ENCODE data around the gene GPC2.

Gene GPC2

DNA sequence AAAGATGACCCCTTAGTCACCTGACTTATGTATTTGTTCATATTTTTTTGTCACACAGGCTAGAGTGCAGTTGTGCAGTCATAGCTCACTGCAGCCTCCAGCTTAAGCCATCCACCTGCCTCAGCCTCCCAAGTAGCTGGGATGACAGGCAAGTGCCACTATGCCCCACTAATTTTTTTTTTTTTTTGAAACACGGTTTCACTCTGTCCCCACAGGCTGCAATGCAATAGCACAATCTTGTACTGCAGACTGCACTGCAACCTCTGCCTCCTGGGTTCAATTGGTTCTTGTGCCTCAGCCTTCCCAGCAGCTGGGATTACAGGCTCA, 48.6 kb downstream of the GPC2 start:
- no peak overlapping the region for H3K4me3 ChIP-seq (replicated peaks; ENCODE audit: low read depth, low read length)
- no peak for DNase-seq (ENCODE audit: extremely low read depth, low read depth)
- TF ChIP-seq, protein P1, sequence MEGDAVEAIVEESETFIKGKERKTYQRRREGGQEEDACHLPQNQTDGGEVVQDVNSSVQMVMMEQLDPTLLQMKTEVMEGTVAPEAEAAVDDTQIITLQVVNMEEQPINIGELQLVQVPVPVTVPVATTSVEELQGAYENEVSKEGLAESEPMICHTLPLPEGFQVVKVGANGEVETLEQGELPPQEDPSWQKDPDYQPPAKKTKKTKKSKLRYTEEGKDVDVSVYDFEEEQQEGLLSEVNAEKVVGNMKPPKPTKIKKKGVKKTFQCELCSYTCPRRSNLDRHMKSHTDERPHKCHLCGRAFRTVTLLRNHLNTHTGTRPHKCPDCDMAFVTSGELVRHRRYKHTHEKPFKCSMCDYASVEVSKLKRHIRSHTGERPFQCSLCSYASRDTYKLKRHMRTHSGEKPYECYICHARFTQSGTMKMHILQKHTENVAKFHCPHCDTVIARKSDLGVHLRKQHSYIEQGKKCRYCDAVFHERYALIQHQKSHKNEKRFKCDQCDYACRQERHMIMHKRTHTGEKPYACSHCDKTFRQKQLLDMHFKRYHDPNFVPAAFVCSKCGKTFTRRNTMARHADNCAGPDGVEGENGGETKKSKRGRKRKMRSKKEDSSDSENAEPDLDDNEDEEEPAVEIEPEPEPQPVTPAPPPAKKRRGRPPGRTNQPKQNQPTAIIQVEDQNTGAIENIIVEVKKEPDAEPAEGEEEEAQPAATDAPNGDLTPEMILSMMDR (IDR thresholded peaks at IDR 0.05; ENCODE audit: low read depth, low read length, missing control alignments) = no peak

- peak overlapping the region; percentile 64 for H3K4me3 ChIP-seq (replicated peaks; ENCODE audit: low read depth, low read length)
- no peak for DNase-seq (ENCODE audit: extremely low read depth, low read depth)
- TF ChIP-seq, protein P1 (IDR thresholded peaks at IDR 0.05; ENCODE audit: low read depth, low read length, missing control alignments) = no peak
Observed at GRCh38 chr7:100127866-100128636, 49.1 kb downstream of the GPC2 start.

DNA sequence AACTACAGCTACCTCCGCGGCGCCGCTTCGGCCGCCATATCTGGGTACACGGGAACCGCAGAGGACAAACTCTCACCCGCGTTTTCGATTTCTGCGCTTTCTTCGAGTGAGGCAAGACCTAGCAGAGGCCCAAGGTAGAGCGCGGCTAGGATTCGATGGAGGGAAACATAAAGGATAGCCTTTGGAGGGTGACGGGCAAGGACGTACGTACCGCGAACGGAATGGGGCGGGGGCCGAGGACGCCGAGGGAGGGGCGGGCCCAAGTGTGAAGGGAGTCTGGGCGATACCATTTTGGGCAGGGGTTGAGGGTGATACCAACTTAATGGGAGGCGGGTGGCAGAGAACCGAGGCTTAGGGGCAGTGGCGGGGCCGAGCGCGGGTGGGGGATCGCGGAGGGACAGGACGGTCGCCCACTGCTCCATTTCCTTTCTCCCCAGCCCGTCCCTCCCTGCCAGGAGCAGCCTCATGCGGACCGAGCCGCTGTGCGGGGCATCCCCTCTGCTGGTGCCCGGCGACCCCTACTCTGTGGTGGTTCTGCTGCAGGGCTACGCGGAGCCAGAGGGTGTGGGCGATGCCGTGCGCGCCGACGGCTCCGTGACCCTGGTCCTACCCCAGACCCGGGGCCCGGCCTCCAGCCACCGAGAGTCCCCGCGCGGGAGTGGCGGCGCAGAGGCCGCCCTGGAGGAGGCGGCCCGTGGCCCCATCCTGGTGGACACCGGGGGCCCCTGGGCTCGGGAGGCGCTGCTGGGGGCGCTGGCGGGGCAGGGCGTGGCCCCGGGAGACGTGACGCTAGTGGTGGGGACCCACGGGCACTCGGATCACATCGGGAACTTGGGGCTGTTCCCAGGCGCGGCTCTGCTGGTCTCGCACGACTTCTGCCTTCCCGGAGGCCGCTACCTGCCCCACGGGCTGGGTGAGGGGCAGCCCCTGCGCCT, 50.0 kb downstream of the GPC2 start, which contains the start of gene MBLAC1:
Gene MBLAC1, plus strand, starts transcription at position 37 of the 935 bp plus-strand sequence. Its CDS starts 429 bp downstream, at position 466.
- H3K4me3 ChIP-seq (replicated peaks; ENCODE audit: low read depth, low read length) = peak within 1 kb of the TSS; percentile 64
- DNase-seq (ENCODE audit: extremely low read depth, low read depth) = peak; percentile 78
- TF ChIP-seq, protein P1 (IDR thresholded peaks at IDR 0.05; ENCODE audit: low read depth, low read length, missing control alignments) = no peak

GRCh38 chr7:100126239-100126930, 50.8 kb downstream of the GPC2 start:
- DNase-seq (ENCODE audit: extremely low read depth, low read depth) = no peak
- TF ChIP-seq, protein P1 (IDR thresholded peaks at IDR 0.05; ENCODE audit: low read depth, low read length, missing control alignments) = no peak
- peak overlapping the region; percentile 64 for H3K4me3 ChIP-seq (replicated peaks; ENCODE audit: low read depth, low read length)

- no peak overlapping the region for H3K4me3 ChIP-seq (replicated peaks; ENCODE audit: low read depth, low read length)
Observed at GRCh38 chr7:100124301-100125230, 52.6 kb downstream of the GPC2 start.

More at GRCh38 chr7:100124301-100125230, 52.6 kb downstream of the GPC2 start:
- TF ChIP-seq, protein P1 (IDR thresholded peaks at IDR 0.05; ENCODE audit: low read depth, low read length, missing control alignments) = no peak
- no peak for DNase-seq (ENCODE audit: extremely low read depth, low read depth)
